Caco-2 (cell line): ENCODE results near the gene CIB1. TPM values are rescaled to one million over a fixed set of nuclear protein-coding genes. Genes with fewer than 3 reads are reported as not detected.

Experiments
- total RNA-seq: library from RNA; stranded (reverse); gene quantifications from 2 replicates; pipeline ENCODE4 v1.2.3, GENCODE V29; 2022

Gene CIB1
- total RNA-seq, 1 experiment from 2014 or later, result 37.7 TPM

Other genes with a start within 250 kb of the CIB1 start
- 16.5 and 21.4 TPM in 2 replicates for gene ZNF710, start 232.6 kb downstream of the CIB1 start, total RNA-seq
- 28.3 and 28.7 TPM in 2 replicates for gene IDH2, start 131.5 kb downstream of the CIB1 start, total RNA-seq
- 13.9 and 14.6 TPM in 2 replicates for gene SEMA4B, start 32.6 kb downstream of the CIB1 start, total RNA-seq
- 5.1 and 5.7 TPM in 2 replicates for gene GDPGP1, start 268 bp upstream of the CIB1 start, total RNA-seq
- 0.43 TPM in 1 of 2 replicates, not detected in the other for gene TTLL13, start 15.6 kb upstream of the CIB1 start, total RNA-seq
- gene NGRN, start 31.7 kb upstream of the CIB1 start, total RNA-seq, result 93.6 and 101 TPM in 2 replicates
- gene ZNF774, start 118.3 kb upstream of the CIB1 start, total RNA-seq, result 9.4 and 11.9 TPM in 2 replicates
- gene IQGAP1, start 154.3 kb upstream of the CIB1 start, total RNA-seq, result 142 and 150 TPM in 2 replicates